ENCODE data around the gene PDE6B.

PDE6B gene

GRCh38 chr4:592825-593520 lies 32.4 kb upstream of the PDE6B start:
- H3K27ac ChIP-seq = no peak overlapping the region
- no peak for TF ChIP-seq ZFX (IDR thresholded peaks at IDR 0.05)
- TF ChIP-seq, protein P1, sequence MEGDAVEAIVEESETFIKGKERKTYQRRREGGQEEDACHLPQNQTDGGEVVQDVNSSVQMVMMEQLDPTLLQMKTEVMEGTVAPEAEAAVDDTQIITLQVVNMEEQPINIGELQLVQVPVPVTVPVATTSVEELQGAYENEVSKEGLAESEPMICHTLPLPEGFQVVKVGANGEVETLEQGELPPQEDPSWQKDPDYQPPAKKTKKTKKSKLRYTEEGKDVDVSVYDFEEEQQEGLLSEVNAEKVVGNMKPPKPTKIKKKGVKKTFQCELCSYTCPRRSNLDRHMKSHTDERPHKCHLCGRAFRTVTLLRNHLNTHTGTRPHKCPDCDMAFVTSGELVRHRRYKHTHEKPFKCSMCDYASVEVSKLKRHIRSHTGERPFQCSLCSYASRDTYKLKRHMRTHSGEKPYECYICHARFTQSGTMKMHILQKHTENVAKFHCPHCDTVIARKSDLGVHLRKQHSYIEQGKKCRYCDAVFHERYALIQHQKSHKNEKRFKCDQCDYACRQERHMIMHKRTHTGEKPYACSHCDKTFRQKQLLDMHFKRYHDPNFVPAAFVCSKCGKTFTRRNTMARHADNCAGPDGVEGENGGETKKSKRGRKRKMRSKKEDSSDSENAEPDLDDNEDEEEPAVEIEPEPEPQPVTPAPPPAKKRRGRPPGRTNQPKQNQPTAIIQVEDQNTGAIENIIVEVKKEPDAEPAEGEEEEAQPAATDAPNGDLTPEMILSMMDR (conservative IDR thresholded peaks at IDR 0.05) = no peak

GRCh38 chr4:598925-599324 lies 26.4 kb upstream of the PDE6B start:
- H3K27ac ChIP-seq = no peak overlapping the region
- TF ChIP-seq ZFX (IDR thresholded peaks at IDR 0.05) = no peak
- TF ChIP-seq, protein P1 (conservative IDR thresholded peaks at IDR 0.05) = no peak

- no peak for TF ChIP-seq ZFX (IDR thresholded peaks at IDR 0.05)
- TF ChIP-seq, protein P1 (conservative IDR thresholded peaks at IDR 0.05) = no peak
These were observed 25.2 kb upstream of the PDE6B start for GRCh38 chr4:600166-600565.

DNA sequence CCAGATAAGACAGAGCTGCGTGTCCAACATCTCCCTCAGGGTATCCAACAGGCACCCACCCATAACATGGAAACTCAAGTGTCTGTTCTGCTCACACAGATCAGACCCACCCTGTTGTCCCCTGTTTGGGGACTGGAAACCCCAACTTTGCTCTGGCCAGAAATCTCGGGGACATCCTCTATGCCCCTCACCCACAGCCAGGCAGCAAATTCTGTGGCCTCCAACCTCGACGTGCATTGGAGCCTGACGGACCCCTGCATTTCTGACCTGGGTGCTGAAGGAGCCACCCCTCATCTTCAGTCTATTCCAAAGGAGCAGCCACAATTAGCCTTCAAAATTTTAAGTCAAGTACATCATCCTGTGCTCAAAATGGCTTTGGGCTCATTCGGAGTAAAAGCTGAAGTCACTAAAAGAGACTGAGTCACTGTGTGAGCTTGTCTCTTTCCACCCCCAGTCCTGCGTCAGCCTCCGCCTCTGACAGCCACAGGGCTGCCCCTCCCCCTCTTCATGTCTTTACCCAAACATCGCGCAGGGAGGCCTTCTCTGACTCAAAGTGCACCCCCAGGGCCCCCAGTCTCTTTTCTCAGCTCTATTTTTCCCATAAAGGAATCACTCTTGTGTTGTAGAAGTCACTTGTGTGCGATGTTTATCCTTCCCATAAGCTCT lies 24.4 kb upstream of the PDE6B start:
- TF ChIP-seq ZFX (IDR thresholded peaks at IDR 0.05) = no peak
- TF ChIP-seq, protein P1 (conservative IDR thresholded peaks at IDR 0.05) = no peak
- no peak overlapping the region for H3K27ac ChIP-seq

More at GRCh38 chr4:600166-600565, 25.2 kb upstream of the PDE6B start:
- H3K27ac ChIP-seq = no peak overlapping the region

- TF ChIP-seq, protein P1 (conservative IDR thresholded peaks at IDR 0.05) = no peak
- TF ChIP-seq ZFX (IDR thresholded peaks at IDR 0.05) = no peak
- no peak overlapping the region for H3K27ac ChIP-seq
These were observed 23.5 kb upstream of the PDE6B start for GRCh38 chr4:601612-602558.

DNA sequence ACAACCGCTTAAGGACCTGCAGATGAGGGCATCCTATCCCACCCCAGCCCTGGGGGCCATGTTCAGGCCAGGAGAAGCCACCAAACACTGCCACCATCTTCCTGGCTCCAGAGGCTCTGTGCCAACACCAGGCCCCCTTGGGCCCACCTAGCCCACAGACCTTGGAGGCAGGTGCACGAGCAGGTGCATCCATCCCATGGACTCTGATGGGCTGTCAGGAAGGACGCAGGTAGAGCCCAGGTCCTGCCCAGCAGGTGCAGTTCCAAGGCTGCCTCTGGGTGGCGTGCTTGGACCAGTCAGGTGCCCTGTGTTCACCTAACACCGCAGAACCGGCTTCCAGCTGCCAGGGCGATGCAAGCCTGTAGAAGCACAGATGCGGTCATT lies 22.8 kb upstream of the PDE6B start:
- no peak overlapping the region for H3K27ac ChIP-seq
- TF ChIP-seq ZFX (IDR thresholded peaks at IDR 0.05) = no peak
- TF ChIP-seq, protein P1 (conservative IDR thresholded peaks at IDR 0.05) = peak; percentile 67

Data from C4-2B (cell line).